ENCODE data around the gene ARL11.

GRCh38 chr13:49646688-49647087 lies 18.4 kb downstream of the ARL11 start:
- no peak for TF ChIP-seq GATA2 (IDR thresholded peaks at IDR 0.05; ENCODE audit: low read depth, low read length)
- TF ChIP-seq GATA3 (IDR thresholded peaks at IDR 0.05; ENCODE audit: low read depth, low read length): no peak
